ENCODE results near the gene PODXL2. TPM values are rescaled to one million over a fixed set of nuclear protein-coding genes. Genes with fewer than 3 reads are reported as not detected.

The PODXL2 gene, protein sequence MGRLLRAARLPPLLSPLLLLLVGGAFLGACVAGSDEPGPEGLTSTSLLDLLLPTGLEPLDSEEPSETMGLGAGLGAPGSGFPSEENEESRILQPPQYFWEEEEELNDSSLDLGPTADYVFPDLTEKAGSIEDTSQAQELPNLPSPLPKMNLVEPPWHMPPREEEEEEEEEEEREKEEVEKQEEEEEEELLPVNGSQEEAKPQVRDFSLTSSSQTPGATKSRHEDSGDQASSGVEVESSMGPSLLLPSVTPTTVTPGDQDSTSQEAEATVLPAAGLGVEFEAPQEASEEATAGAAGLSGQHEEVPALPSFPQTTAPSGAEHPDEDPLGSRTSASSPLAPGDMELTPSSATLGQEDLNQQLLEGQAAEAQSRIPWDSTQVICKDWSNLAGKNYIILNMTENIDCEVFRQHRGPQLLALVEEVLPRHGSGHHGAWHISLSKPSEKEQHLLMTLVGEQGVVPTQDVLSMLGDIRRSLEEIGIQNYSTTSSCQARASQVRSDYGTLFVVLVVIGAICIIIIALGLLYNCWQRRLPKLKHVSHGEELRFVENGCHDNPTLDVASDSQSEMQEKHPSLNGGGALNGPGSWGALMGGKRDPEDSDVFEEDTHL
- total RNA-seq: 4.3 to 10.8 TPM (median 10.7 TPM) in 3 replicates
- long read RNA-seq, transcript PODXL2-201 (8 exons, 2,186 nt): major isoform, 49 of 53 reads
- long read RNA-seq, partial matches to known transcripts: 0 of 53 reads
- long read RNA-seq, other reads (novel, unspliced or antisense): 4 of 53 reads

DNA sequence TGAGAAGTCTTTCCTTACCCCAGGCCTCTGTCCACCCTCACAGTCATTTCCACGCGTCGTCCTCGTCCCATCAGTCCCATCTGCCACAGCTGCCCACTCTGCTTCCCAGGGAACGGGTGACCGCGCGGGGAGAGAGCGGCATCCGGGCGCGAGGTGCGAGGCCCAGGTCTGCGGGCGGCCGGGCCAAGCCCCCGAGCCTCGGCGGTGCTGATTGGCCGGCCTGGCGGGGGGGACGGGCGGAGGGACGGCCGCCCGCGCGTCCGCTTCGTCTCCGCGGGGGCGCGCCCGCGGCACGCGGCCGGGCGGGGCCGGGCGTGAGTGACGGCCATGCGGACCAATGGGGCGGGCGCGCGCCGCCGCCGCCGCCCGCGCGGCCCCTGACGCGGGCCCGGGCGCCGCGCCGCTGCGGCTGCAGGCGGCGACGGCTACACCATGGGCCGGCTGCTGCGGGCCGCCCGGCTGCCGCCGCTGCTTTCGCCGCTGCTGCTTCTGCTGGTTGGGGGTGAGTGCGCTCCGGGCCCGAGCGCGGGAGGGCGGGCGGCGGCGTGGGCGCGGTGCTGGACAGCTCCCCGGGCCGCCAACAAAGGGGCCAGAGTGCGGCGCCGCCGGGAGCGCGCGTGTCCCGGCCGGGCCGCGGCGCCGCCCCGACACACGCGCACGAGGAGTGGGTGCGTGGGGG lies at the start of gene PODXL2:
Gene PODXL2, plus strand, starts transcription at position 398 of the 679 bp plus-strand sequence. Its CDS starts 35 bp downstream, at position 433.
- no peak for DNase-seq (ENCODE audit: low spot score)
- H3K27ac Mint-ChIP-seq (ENCODE audit: unreplicated experiment): no peak within 1 kb of the TSS
- peak within 1 kb of the TSS; percentile 67 for H3K4me3 Mint-ChIP-seq (ENCODE audit: unreplicated experiment)
- H3K27me3 Mint-ChIP-seq (ENCODE audit: low read depth): peaks cover 3% of the 10 kb centered on the region
- TF ChIP-seq, protein P1, sequence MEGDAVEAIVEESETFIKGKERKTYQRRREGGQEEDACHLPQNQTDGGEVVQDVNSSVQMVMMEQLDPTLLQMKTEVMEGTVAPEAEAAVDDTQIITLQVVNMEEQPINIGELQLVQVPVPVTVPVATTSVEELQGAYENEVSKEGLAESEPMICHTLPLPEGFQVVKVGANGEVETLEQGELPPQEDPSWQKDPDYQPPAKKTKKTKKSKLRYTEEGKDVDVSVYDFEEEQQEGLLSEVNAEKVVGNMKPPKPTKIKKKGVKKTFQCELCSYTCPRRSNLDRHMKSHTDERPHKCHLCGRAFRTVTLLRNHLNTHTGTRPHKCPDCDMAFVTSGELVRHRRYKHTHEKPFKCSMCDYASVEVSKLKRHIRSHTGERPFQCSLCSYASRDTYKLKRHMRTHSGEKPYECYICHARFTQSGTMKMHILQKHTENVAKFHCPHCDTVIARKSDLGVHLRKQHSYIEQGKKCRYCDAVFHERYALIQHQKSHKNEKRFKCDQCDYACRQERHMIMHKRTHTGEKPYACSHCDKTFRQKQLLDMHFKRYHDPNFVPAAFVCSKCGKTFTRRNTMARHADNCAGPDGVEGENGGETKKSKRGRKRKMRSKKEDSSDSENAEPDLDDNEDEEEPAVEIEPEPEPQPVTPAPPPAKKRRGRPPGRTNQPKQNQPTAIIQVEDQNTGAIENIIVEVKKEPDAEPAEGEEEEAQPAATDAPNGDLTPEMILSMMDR (IDR thresholded peaks at IDR 0.05): no peak
- no peaks in the 10 kb centered on the region for H3K36me3 Mint-ChIP-seq (ENCODE audit: low read depth)
- no peaks in the 10 kb centered on the region for H3K9me3 Mint-ChIP-seq (ENCODE audit: low read depth)
- peaks cover 12% of the 10 kb centered on the region for H3K4me1 Mint-ChIP-seq (ENCODE audit: low read depth)

DNA sequence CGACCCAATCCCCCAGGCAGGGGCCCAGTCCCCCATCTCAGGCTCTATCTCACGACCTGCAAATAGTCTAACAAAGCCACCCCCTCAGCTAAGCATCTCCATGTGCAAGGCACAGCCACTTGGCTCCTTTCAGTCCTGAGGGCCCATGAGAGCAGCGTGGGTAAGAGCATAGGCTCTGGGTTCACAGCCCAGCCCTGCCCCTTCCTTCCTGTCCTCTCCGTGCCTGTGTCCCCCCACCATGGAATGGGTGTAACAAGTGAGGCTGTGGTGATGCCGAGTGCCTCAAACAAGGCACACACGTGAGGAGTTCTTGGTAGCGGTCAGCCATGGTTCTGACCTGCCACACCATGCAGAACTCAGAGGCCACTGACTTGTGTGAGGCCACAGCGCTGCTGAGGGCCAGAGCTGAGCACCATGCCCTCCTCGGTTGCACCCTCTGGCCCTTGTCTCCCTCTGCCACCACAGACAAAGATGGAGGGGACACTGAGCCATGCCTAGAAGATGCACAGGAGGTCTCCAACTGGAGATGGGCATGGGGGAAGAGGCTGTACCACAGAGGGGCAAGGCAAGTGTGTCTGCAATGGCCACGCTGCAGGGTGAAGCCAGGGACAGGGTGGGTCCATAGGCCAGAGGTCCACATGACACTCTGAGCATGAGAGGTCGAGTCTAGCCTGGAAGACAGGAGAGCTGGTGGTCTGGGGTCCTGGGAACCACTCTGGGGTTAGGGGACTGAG lies 48.5 kb upstream of the PODXL2 start:
- TF ChIP-seq, protein P1 (IDR thresholded peaks at IDR 0.05): no peak
- H3K9me3 Mint-ChIP-seq (ENCODE audit: low read depth): no peaks in the 10 kb centered on the region
- peaks cover 7% of the 10 kb centered on the region for H3K36me3 Mint-ChIP-seq (ENCODE audit: low read depth)
- no peak for DNase-seq (ENCODE audit: low spot score)
- no peak overlapping the region for H3K4me3 Mint-ChIP-seq (ENCODE audit: unreplicated experiment)
- H3K4me1 Mint-ChIP-seq (ENCODE audit: low read depth): peaks cover 14% of the 10 kb centered on the region
- H3K27me3 Mint-ChIP-seq (ENCODE audit: low read depth): no peaks in the 10 kb centered on the region
- no peak overlapping the region for H3K27ac Mint-ChIP-seq (ENCODE audit: unreplicated experiment)

DNA sequence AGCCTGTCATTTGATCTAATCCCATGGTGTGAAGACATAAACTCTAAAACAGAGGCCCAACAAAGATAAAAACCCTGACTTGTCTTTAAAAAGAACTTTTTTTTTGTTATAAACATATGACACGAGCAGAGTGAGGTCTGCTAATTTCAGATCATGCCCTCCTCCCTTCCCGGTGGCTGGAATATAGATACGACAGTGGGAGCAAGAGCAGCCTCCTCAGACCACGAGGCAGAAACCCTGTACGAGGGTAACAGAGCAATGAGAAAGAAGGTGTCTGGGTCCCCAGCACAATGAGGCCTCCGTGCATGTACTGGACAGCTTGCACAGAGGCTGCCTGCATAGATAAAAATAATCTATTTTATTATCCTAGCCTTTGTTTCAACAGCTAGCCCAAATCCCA lies 44.3 kb upstream of the PODXL2 start:
- no peak for DNase-seq (ENCODE audit: low spot score)
- Mint-ChIP-seq H3K4me3 (ENCODE audit: unreplicated experiment) (no peak overlapping the region), H3K4me1 (ENCODE audit: low read depth) (peaks cover 34% of the 10 kb centered on the region), H3K27ac (ENCODE audit: unreplicated experiment) (peak overlapping the region; percentile 22), H3K36me3 (ENCODE audit: low read depth) (no peaks in the 10 kb centered on the region), H3K9me3 (ENCODE audit: low read depth) (no peaks in the 10 kb centered on the region), H3K27me3 (ENCODE audit: low read depth) (no peaks in the 10 kb centered on the region)
- TF ChIP-seq, protein P1 (IDR thresholded peaks at IDR 0.05): no peak

DNA sequence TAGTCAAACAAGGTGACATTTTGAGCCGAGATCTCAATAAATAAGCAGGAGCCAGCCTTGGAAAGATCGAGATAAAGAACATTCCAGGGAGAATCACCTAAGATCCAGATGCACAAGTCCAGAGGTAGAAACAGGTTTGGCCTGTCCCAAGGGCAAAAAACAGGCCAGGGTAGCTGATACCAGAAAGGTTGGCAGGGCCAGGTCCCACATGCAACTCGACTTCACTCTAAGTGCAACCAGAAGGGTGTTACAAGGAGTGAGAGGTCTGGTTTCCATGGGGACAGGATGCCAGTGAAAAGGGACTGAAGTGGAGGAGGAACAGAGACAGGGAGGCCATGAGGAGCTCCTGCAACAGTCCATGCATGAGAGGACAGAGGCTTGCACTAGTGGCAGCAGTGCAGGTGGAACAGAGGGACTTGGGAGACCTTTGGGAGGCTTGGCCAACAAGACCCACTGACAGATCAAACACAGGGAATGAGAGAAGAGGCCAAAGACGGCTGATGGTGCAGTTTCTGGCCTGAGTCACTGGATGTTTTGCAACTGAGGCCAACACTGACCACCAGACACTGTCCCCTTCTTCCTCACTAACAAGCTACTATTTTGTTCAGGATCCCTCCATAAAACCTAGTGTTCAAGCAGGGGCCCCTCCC lies 43.7 kb upstream of the PODXL2 start:
- no peak for DNase-seq (ENCODE audit: low spot score)
- Mint-ChIP-seq H3K27ac (ENCODE audit: unreplicated experiment) (peak overlapping the region; percentile 29), H3K27me3 (ENCODE audit: low read depth) (no peaks in the 10 kb centered on the region), H3K36me3 (ENCODE audit: low read depth) (no peaks in the 10 kb centered on the region), H3K4me3 (ENCODE audit: unreplicated experiment) (no peak overlapping the region), H3K9me3 (ENCODE audit: low read depth) (no peaks in the 10 kb centered on the region), H3K4me1 (ENCODE audit: low read depth) (peaks cover 34% of the 10 kb centered on the region)
- TF ChIP-seq, protein P1 (IDR thresholded peaks at IDR 0.05): no peak

Measured in chondrocyte (in vitro differentiated cells).